Hematopoietic multipotent progenitor cell treated with erythropoietin and hydrocortisone succinate and interleukin-3 and kit ligand, for 6 days (in vitro differentiated cells): ENCODE data around the gene DNASE2B.

Experiments used
- DNase-seq: peaks from one replicate; pipeline ENCODE4 v3.0.0-alpha.2; 2015

DNASE2B gene

GRCh38 chr1:84376000-84376910 is 22.0 kb upstream of the DNASE2B start:
- no peak for DNase-seq

DNA sequence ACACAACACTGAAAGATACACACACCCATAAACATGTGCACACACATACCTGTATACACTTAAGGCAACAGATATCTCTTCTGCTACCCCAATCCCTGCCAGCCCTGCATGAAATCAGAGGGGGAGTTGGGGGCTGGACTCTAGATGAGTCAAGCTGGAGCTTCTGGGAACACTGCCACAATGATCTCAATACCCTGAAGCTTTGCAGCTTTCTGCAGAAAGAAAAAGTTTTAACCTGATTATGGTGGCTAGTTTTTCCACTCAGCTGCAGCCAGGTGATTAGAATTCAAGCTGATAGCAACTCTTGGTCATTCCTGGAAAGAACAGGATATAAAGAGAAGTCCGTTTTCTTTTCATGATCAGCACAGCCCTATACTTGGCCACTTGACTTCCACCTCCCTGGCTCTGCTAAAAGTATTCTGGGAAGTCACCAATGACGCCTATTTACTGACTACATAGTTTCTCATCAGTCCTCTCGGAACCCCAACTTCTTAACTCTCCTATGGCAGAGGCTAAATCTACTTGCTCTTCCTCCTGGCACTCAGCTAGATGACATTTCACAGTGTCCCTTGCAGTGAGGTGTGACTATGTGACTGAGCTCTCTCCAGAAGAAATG is 20.7 kb upstream of the DNASE2B start:
- DNase-seq: no peak

GRCh38 chr1:84379138-84379916 is 19.0 kb upstream of the DNASE2B start:
- DNase-seq: peak; percentile 11

DNA sequence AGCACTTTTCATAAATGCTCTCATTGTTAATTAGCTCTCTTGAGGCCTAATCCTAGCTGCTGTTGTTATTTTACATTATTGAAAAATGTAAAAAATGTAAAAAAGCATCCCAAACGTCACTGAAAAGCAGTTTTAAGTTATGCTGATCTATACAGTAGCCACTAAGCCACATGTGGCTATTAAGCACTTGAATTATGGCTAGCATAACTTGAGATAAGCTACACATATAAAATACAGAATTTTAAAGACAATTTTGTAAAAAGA is 18.4 kb upstream of the DNASE2B start:
- no peak for DNase-seq

GRCh38 chr1:84382127-84382526 is 16.2 kb upstream of the DNASE2B start:
- DNase-seq: no peak

- DNase-seq: no peak
Measured at GRCh38 chr1:84385347-84385746, 12.9 kb upstream of the DNASE2B start.

GRCh38 chr1:84386716-84387479 is 11.4 kb upstream of the DNASE2B start:
- DNase-seq: no peak

- peak; percentile 36 for DNase-seq
Measured at GRCh38 chr1:84387480-84388163, 10.7 kb upstream of the DNASE2B start.

DNA sequence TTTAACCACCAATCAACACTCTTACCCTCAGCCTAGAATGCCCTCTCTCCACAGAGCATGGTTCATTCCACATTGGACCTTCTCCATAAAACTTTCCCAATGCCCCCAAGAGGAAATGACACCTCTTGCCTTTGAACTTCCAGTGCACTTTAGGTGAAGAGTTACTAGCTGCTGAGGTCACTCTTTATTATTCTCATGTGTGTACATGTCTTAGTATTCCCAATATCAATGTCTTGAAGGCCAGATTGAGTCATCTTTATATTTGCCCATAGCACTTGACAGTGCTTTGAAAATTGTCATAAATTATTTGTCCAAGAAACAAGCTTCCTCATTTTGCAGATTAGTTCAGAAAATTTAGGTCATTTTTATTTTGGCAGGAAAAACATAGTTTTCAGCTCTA is 8.1 kb upstream of the DNASE2B start:
- DNase-seq: no peak

DNA sequence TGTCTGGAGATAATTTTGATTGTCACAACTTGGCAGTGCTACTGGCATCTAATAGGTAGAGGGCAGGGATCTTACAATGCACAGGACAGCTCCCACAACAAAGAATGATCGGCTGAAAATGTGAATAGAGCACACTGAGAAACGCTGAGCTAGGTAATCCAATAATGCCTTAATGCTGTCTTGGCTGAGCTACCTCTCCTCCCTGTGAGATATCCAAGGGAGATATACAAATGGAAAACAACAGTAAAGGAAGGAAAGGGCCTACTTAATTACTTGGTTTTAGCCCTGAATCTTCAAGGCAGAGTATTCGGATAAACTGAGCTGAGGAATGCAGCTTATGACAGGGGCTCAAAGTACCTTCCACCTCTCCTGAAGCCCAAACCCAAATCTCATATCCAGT is 2.9 kb downstream of the DNASE2B start:
- no peak for DNase-seq

DNA sequence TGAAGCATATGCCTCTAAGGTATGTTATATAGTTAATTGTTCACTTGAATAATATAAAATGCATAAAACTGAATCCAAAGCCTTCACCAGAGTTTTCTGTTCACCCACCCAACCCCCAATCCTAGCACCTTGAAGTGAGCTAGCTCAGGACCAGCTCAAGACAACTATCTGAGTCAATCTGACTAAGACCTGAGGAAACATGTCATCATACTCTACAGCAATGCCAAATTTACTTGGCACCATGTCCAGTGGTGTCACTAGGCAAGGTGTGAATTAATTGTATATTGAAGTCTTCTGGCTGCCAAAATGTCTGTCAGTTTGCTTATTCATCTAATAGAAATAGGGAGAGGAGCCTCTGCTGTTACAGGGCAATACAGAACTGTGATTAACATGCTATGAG is 3.8 kb downstream of the DNASE2B start:
- DNase-seq: no peak

DNA sequence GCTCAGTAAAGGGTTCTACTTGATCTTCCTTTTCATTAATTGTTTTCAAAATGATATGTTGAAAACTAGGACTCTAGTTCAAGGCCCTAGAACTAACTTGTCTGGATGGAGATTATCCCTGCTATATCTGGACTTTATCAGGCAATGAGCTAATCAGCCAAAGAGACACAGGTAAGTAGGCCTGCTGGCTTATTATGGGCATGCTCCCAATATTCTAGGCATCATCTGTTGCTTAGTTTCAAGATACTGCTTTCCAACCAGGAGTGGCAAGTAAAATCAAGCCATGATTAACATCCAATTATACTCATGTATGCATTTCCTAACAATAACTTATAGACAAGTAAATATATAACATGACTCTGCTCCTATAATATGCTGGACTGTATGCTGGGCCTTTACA is 4.2 kb downstream of the DNASE2B start:
- DNase-seq: no peak

- DNase-seq: no peak
Measured at GRCh38 chr1:84403347-84403746, 5.1 kb downstream of the DNASE2B start.

DNA sequence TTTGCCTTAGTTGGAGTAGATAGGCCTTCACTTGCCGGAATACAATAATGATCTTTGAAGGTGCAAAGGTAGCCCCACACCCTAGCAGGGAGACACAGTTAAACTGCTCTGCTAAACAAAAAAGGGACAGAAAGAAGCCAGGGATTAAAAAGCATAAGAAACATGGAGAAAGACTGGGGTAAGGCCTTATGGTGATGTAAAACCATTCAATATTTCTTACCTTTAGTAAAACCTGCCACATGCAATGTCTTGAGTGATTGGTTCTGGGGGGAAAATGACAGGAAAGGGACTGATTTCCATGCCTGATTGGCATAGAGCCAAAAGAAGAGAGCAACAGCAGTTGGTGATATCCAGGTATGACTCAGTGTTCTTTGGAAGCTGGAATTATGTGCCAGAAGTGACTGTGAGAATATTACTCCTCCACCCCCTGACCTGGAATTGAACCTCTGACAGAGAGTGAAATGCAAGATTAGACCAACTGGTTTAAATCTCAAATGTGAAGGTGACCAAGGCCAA is 8.1 kb downstream of the DNASE2B start:
- DNase-seq: no peak

GRCh38 chr1:84407524-84407923 is 9.2 kb downstream of the DNASE2B start:
- DNase-seq: no peak

- DNase-seq: no peak
Measured at GRCh38 chr1:84407958-84408422, 9.7 kb downstream of the DNASE2B start.

DNA sequence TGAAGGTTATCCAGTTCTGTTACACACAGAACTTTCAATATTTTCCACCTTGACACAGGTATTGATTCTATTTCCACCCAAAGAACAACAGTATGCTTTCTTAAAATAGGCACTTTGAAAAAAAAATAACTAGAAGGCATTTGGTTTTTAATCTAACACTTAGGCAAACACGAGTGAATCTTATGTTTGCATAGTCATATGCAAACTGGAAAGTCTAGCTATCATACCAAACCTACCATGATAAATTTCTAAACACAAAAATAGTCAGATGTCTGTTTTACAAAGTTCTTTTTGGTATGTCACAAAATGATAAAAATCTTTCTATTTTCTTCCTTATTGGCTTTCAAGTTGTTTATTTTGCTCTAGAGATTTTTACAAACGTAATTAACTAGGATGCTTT is 11.6 kb downstream of the DNASE2B start:
- DNase-seq: no peak

DNA sequence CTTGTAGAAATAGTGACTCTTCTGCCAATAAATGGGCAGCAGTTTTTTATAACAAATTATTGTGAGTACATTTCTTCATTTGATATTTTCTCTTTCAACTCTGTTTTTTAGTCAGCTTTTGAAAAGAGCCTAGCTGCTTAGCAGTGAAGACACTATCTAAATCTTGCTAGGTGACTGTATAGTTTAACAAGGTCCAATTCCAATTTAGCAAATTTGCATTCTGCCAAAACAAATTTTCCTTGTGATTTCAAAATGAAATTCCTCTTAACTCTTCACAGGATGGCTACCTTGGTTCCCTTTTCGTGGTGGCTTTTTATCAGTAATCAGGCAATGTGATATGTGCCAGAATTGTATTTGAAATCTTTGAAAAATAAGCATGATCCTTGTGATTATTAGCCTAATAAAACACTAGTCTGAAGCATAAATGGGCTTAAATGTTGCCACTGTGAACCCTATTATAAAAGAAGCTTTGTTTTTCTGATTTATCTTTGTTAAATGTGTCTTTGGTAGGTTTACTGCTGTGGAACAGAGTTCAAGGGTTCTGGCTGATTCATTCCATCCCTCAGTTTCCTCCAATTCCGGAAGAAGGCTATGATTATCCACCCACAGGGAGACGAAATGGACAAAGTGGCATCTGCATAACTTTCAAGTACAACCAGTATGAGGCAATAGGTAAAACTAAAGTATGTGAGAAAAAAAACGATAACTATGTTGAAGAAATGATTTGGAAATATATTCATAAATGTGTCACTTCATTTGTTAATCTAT is 12.2 kb downstream of the DNASE2B start:
- DNase-seq: no peak

GRCh38 chr1:84412316-84412942 is 14.1 kb downstream of the DNASE2B start:
- no peak for DNase-seq

GRCh38 chr1:84415396-84415795 is 17.1 kb downstream of the DNASE2B start:
- DNase-seq: no peak

- no peak for DNase-seq
Measured at GRCh38 chr1:84422909-84423308, 24.6 kb downstream of the DNASE2B start.
